ENCODE results near the gene CLIC3.

CLIC3 gene

DNA sequence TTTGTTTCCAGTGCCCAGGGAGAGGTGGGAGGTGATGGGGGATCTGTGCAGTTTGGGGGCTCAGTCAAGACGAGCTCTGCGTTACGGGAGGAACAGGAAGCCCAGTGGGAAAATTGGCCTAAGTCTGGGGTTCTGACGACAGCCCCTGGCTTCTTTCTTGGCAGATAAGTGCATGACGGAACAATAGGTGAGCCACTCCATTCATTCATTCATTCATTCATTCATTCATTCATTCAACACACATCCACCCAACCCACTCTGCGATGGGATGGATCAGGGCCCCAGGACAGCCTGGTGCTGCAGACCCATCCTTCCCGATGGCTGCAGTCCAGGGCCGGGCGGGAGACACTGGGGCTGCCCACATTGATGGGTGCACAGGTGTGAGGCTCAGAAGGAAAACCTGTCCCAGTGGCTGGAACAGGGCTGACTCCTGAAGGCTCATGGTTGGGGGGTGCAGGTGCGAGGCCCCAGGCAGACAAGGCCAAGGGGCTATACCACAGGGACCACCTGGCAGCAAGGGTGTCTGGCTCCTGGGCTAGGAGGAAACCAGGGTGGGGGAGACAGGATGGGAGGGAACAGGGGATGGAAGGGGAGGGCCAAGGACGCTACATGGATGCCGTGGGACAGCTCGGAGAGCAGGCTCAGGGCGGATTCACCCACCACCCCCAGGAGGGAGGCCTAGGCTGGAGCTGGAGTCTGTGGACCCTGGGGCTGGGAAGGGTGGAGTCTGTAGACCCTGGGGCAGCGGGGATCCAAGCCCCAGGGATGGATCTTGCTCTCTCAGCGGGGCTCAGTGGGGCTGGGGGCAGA, 15.5 kb downstream of the CLIC3 start:
- no peak for DNase-seq (ENCODE audit: low read depth in 2 of 2)

DNA sequence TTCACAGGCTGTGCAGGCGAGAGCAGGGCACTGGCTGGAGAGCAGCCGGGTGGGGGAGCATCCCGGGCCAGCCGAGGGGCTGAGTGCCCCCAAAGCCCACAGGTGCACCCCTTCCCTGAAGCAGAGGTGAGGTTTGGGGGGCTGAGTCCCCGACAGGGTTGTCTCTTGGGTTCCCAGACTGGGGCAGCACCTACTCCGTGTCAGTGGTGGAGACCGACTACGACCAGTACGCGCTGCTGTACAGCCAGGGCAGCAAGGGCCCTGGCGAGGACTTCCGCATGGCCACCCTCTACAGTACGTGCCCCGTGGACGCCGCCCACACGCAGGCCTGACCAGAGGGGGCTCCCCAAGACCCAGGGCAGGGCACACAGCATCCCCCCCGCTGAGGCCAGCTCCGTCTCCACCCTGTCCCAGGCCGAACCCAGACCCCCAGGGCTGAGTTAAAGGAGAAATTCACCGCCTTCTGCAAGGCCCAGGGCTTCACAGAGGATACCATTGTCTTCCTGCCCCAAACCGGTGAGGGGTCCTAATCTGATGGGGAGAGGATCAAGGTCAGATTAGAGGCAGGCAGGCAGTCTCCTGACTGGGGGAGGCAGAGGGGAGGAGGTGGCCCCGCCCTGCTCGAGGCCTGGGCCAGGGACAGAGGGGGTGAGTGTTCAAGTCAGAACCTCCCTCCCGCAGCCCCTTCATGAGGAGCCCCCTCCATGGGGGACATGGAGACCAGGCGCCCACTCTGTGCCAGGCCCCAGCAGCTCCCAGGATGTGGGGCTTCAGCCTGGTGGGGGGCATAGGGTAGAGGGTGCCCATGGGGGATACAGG, 16.4 kb downstream of the CLIC3 start:
- no peak for DNase-seq (ENCODE audit: low read depth in 2 of 2)

DNA sequence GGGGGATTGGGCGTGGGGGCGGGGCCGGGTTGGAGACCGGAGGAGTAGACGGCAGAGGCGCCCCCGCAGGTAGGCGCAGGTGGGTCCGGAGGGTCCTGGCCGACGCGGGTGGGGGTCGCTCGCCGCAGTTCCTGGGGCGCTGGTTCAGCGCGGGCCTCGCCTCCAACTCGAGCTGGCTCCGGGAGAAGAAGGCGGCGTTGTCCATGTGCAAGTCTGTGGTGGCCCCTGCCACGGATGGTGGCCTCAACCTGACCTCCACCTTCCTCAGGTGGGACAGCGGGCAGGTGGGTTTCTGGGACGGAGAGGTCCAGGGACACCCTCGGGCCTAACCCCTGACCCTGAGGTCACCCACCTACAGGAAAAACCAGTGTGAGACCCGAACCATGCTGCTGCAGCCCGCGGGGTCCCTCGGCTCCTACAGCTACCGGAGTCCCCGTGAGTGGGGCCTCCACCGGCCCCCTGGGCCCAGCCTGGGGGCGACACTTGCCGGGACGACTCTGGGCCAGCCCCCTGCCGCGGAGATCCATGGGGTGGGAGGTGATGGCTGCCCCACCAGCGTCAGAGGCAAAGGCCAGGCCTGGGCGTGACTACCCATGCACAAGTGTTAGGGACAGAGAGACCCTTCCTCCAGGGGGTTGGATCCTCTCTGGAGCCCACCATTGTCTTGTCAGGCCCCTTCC, 17.4 kb downstream of the CLIC3 start:
- DNase-seq (ENCODE audit: low read depth in 2 of 2), result no peak

DNA sequence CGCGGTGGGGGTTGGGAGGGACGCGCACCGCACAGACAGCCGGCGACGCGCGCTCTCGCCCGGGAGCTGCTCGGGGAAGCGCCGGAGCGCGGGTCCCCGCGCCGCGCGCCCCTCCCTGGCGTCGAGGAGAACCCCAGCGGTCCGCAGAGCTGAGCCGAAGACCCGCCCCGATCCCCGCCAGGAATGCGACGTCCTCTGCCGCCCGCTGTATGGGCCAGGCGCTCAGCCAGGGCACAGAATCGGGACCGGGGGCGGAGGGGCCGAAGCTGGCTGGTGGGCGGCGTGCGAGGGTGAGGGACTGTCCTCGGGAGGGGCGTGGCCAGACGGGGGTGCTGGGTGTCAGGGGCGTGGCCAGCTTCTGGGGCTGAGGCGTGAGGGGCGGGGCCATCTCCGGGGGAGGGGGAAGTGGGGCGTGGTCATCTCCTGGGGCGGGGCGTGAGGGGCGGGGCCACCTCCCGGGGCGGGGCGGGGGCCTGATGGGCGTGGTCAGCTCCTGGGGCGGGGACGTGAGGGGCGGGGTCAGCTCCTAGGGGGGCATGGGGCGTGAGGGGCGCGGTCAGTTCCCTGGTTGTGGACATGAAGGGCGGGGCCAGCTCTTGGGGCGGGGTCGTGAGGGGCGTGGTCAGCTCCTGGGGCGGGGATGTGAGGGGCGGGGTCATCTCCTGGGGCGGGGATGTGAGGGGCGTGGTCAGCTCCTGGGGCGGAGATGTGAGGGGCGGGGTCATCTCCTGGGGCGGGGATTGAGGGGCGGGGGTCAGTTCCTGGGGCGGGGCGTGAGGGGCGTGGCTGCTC, 18.1 kb downstream of the CLIC3 start:
- DNase-seq (ENCODE audit: low read depth in 2 of 2), result peak; percentile 53 to 64

DNA sequence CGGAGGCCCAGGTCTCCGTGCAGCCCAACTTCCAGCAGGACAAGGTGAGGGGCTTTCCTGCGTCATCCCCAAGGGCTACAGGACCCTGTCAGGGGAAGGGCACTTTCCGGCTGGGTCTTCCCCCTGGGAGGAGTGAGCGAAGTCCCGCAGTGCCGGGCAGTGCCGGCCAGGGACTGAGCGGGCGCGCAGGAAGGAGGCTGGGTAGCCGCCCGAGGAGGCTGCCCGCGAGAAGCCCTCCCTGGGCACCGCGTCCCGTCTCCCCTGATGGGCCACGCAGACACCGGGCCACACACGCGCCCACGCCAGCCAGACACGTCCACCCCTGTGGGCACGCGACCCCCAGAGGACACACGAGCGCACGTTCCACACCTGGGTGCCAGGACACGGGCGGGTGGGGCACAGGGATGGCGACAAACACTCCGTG, 18.7 kb downstream of the CLIC3 start:
- no peak for DNase-seq (ENCODE audit: low read depth in 2 of 2)

DNA sequence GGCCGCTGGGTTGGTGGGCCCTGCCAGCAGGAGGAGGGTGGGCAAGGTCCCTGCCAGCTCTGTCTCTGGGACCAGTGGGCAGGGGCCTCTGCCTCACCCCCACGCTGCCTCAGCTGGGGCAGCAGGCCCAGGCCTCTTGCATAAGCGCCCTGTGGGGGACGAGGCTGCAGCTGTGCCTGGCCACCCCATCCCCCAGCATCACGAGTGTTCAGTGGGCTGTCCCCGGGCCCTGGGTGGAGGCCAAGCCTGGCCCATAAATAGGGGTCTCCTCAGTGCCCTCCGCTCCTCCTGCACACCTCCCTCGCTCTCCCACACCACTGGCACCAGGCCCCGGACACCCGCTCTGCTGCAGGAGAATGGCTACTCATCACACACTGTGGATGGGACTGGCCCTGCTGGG, 19.1 kb downstream of the CLIC3 start, which contains the start of gene PTGDS:
PTGDS (plus strand) TSS at position 282 of the 400 bp plus-strand sequence; CDS start at position 357, 75 bp downstream.
- DNase-seq (ENCODE audit: low read depth in 2 of 2), result no peak

DNA sequence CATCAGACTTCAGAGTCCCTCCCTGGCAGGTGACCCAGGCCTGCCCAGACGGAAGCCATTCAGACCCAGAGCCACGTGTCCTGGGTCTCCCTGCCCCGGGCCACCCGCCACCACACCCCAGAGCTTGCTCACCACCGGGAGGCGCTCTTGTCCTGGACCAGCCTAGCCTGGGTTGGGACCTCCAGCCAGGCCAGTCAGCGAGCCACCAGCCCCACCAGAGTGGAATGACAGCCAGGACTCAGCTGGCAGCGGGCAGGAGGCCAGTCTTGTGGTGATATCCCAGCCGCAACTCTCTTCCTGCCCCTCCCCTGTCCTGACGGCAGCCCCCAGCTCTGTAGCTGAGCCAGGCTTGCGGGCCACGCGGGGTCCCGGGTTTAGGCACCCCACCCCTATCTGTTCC, 20.7 kb downstream of the CLIC3 start:
- no peak for DNase-seq (ENCODE audit: low read depth in 2 of 2)

DNA sequence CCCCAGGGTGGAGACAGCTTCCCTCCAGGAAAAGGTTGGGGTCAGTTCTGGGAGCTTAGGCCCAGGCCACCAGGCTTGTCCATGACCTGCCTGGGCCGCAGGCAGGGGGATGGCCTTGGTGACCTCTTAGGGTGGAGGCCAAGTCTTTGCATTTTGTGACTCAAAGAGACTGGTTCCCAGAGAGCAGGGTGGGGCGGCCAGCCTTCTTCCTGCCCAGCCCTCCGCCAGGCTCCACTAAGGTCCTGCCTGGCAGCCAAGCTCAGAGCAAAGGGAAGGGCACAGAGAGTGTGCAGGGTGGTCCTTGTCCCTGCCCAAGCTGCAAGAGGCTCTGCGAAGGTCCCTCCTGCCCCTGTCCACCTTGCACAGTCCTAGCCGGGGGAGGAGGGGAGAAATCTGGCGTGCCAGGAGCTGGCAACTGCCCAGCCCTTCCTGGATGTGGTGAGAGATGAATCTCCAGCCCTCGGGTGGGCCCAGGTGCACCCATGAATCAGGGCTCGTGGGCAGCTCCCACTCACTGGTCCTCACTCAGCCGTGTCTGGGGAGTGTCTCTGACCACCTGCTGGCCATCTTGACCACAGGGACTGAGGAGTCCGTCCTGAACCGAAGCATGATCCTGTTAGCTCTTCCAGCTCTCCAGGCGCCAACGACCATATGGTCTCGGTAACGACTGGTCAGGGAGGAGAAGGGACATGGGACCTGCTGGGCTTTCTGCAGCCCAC, 21.4 kb downstream of the CLIC3 start:
- no peak for DNase-seq (ENCODE audit: low read depth in 2 of 2)

DNA sequence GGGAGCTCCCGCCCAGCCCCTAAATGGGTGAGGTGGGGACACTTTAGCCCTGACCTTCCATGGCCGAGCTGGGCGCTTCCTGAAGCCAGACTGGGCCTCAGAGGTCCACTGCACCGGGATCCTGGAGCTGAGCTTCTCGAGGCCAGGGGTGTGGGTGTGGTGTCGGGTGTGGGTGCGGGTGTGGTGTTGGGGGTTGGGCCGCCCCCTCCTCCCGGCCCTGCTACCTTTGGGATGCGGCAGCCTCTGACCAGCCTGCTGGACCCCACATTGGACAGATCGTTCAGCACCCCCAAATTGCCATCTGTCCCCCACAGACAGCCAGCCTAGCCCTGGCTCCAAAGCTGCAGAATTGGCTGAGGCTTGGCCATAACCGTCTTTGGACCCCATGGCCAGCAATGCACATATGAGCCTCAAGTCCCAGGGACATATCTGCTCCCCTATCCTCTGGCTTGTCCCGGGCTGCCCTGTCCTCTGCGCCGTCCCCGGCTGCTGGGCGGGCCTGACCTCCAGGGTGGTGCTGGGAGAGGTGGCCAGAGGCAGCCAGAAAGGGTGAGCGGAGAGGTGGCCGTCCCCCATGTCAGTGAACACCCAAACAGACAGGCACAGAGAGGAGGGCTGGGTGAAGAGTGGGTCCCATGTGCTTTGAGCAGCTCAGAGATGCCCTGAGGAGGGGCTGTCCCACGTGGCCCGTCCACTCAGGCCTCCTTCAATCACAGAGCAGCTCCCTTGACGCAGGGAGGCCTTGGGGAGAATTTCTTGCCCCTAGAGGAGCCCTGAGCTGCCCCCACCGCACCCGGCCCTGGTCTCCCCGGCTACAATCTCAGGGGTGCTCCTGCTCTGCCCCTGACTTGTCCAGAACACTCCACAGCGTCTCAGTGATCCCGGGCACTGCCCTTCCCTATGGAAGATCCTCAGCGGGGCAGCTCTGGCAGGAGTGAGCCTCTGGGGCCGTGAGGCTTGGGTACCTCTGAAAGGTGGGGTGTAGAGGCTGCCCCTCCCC, 22.4 kb downstream of the CLIC3 start:
- no peak for DNase-seq (ENCODE audit: low read depth in 2 of 2)

DNA sequence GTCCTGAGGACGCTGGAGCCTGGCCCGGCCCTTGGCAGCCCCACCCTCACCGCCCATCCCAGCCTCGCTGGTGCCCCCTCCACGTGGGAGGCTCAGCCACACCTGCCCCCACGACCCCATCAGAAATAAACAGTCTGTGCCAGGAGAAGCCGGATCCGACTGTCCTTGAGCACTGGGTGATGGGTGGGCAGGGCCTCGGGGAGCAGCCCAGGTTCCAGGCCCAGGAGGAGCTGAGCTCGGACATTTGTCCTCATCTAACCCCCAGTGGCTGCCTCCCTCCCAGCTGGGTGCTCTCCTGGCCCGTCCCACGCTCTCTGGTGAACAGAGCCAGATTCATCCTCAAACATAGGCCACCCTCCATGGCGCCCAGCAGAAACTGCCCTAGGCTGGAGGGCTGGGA, 23.6 kb downstream of the CLIC3 start:
- DNase-seq (ENCODE audit: low read depth in 2 of 2), result no peak

DNA sequence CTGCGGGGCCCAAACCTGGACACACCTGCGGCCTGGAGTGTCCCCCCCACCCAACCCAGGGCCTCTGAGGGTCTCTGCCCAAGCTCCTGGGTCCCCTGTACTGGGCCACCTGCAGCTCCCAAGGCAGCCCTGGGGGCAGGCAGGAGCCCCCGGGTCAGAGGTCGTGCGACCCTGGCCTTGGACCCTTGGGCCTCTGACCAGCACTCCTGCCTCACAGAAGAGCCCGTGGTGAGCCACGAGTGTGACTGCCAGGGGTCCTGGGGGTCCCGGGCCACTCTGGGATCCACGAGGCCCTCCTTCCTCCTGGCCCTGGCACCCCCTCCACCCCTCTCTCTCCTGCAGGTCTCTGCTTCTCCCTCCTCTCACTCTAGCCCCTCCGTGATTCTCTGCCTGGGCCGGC, 24.0 kb downstream of the CLIC3 start:
- no peak for DNase-seq (ENCODE audit: low read depth in 2 of 2)

DNA sequence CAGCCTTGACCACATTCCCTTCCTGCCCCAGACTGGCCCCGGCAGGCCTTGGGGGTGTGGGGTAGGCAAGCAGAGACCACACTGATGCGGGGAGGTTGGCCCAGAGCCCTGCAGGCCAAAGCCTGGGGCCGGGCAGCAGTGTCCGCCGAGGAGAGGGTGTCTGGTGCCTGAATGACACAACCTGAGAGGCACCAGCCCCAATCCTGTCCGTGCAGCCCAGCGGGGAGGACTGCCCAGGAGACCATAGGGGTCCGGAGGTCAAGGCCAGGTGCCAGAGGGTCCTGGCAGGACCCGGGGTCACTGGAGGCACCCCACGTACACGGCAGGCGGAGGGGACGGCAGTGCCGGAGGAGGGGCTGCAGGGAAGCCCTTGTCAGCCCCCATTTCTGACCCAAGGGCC, 24.6 kb downstream of the CLIC3 start:
- no peak for DNase-seq (ENCODE audit: low read depth in 2 of 2)

DNA sequence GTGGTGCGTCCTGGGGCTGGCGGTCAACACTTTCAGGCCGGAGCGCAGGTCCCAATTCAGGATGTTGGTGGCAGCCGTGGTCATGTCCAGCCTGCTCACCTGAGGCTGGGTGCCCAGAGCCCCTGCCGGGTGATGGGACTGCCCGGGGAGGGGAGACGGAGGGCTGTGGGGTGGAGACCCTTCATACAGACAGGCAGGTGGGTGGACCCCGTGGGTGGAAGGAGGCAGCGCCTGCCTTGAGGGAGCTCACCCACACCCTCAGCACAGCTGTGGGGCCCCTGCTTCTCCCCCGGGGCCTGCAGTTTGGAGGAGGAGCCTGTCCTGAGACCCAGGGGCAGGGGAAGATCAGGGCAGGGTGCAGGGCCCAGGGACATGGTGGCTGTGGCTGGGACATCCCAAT, 26.0 kb downstream of the CLIC3 start:
- no peak for DNase-seq (ENCODE audit: low read depth in 2 of 2)

DNA sequence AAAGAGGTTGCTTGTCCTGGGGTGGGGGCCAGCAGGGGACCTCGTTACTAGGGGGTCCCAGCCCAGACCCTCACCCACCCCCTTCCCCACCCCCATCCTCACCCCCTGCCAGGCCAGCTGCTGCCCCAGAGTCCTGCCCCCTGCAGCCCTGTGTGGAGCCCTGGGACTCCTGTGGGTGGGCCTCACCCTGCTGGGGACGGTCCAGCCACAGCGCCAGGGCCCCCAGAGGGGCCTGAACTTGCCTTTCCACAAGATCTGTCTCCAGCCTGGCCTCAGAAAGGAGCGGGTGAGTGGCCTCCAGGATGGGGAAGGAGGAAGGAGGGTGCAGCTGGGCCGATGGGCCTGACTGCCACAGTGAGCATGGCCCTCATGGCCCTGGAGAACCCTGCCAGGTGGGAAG, 26.6 kb downstream of the CLIC3 start:
- DNase-seq (ENCODE audit: low read depth in 2 of 2), result no peak

DNA sequence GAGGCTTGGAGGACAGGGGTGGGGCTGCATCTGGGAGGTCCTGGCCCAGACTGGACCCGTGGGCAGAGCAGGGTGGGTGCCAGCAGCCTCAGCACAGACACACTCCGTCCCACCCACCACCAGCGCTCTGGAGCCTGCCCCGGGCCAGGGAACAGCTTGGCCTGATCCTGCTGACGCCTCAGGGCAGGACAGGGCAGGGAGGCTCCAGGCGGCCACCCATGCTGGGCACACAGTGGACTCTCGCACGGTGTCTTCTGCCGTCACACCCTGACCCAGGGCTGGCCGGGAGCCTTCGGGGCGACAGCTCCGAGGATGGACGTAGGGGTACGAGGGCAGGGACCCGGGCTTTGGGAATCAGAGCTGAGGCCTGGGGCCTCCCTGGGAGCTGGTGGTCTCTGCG, 27.2 kb downstream of the CLIC3 start:
- no peak for DNase-seq (ENCODE audit: low read depth in 2 of 2)

DNA sequence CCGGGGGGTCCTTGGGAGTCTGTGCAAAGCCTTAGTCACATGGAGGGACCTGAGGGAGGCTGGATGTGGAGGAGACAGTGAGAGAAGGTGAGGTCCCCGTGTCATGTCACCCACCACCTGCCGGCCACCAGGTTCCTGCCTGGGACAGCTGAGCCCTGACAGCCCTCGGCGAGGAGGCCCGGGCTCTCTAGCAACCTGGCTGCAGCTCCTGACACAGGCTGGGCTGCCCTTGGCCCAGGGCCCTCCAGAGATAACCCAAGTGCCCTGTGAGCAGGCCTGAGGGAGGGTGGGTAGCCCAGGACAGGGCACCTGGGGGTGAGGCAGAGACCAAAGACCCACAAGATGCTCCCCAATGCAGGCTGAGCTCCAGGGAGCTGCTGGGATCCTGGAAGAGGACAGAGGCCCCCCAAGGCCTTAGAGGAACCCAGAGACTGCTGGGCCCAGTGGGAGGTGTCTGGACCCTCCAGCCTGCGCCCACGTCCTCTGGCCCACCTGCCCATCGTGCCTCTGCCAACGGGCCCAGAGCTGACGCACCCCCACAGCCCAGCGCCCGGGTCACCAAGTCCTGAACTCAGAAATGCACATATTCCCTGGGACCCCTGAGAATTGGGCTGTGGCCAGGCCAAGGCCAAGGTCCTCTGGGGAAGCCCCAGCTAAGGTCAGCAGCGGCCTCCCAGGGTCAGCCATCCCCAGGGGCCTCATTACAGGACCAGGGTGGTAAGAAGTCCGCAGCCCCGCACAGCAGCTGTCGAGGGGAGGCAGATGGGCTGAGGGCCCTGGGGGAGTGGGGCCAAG, 27.8 kb downstream of the CLIC3 start:
- DNase-seq (ENCODE audit: low read depth in 2 of 2), result no peak

DNA sequence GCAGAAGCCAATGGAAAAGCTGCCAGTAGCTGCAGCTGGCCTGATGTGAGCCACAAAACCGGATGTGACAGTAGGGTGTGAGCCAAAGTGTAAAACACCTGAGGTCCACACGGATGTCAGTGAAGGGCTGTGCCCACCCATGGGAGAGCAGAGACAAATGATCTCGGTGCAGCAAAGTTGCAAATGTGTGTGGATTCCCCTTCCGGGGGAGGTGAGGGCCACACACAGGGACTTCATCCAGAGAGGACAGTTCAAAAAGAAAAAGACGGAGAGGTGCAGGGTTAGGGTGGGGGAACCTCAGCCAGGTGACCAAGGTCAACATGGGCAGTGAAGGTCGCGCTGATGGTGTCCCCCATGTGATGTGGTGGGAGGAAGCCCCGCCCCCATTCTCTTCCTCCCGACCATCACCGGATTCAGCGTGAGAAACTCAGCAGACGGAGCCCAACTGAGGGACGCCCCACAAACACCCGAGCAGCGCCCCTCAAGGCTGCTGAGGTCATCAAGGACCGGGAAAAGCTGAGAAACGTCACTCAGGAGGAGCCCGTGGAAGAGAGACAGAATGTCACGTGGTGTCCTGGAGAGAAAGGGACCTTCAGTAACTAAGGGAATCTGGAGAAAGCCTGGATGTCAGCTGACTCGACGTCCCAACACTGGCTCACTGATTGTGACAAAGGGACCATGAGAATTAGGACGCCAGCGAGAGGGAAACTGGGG, 30.4 kb downstream of the CLIC3 start:
- DNase-seq (ENCODE audit: low read depth in 2 of 2), result no peak

DNA sequence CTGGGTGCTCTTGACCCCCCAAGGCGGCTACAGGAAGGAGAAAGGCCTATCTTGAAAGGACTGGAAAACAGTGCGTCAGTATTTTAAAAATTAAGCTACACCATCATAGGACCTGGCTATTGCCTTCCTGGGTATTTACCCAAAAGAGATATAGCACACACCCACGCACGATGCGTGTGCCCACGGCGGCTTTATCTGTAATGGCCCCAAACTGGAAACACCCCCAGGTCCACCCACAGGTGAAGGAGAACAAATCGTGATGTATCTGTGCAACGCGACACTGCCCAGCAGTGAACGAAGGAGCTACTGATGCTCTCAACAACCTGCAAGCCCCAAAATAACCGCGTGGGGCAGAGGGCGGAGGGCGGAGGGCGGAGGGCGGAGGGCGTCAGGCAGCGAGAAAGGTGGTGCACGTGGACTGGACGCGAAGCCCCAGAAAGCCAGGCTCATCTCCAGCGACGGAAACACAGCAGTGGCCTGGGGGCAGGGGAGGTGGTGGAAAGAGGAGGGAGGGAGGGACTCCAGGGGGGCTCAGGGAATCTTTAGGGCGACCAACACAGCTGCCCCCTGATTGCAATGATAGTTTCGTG, 31.4 kb downstream of the CLIC3 start:
- no peak for DNase-seq (ENCODE audit: low read depth in 2 of 2)

Data from stimulated activated CD8-positive, alpha-beta memory T cell treated with anti-CD3 and anti-CD28 coated beads, Interleukin-7, amount 100 ng/mL, for 4 hours (primary cell).